Prostate gland (tissue), 2 donors: ENCODE data around the gene PYROXD2. TPM values are rescaled to one million over a fixed set of nuclear protein-coding genes. Genes with fewer than 3 reads are reported as not detected.

Source experiments
- DNase-seq: peaks from one replicate; pipeline ENCODE4 v3.0.0-alpha.2; 2019; ENCODE audit warnings: low spot score
- H3K27ac ChIP-seq, 2 donors: fragments of 200-600 bp; sonication (generic); 2 replicates each; pipeline ENCODE4 v1.5.1; 2017 to 2019
- H3K27me3 ChIP-seq: fragments of 200-600 bp; sonication (generic); replicated peaks from 2 replicates; pipeline ENCODE4 v1.5.1; 2019; ENCODE audit not compliant: insufficient read depth
- H3K36me3 ChIP-seq, 2 donors: fragments of 200-600 bp; sonication (generic); 1 replicate in 1 of 2; 2 replicates in 1 of 2; pipeline versions ENCODE4 v1.5.1 to v1.8.1; 2017 to 2019
- H3K4me1 ChIP-seq: fragments of 200-600 bp; sonication (generic); replicated peaks from 2 replicates; pipeline ENCODE4 v1.5.1; 2019
- H3K4me3 ChIP-seq, 2 donors: fragments of 200-600 bp; sonication (generic); 2 replicates each; pipeline ENCODE4 v1.5.1; 2017 to 2019
- H3K9me3 ChIP-seq: fragments of 200-600 bp; sonication (generic); 2 replicates; pipeline ENCODE4 v1.5.1; 2017
- POLR2A ChIP-seq: fragments of 450-650 bp; IDR thresholded peaks from one replicate; pipeline ENCODE4 v1.6.1; 2016; ENCODE audit warnings: antibody characterized with exemption, mild to moderate bottlenecking
- POLR2AphosphoS5 ChIP-seq: sonication (generic); formaldehyde crosslinking; IDR thresholded peaks from one replicate; pipeline ENCODE4 v1.6.1; 2017; ENCODE audit warnings: antibody characterized with exemption
- WGBS: methylation state at CpG from one replicate; pipeline ENCODE4 v1.1.5; 2018; 5-methylcytosine and 5-hydroxymethylcytosine counted together
- intact Hi-C: fragments of 100-400 bp; cut with DNase I; formaldehyde crosslinking; loops from one replicate; pipeline ENCODE4 v1.14.2; 2022
- total RNA-seq, 2 donors: library from RNA; depleted of rRNA; stranded (reverse); fragments of >200 nt; gene quantifications; one replicate each; pipeline ENCODE4 v1.1.0, GENCODE V29; 2016
- TF ChIP-seq, protein P1 (sequence below), 4 experiments: fragments of 200-600 bp in 2 of 4; fragments of 450-650 bp in 2 of 4; sonication (generic) in 2 of 4; IDR thresholded peaks; 1 replicate in 3 of 4; 2 replicates in 1 of 4; pipeline ENCODE4 v1.5.1; 2016 to 2019; ENCODE audit warnings: antibody characterized with exemption in 4 of 4, mild to moderate bottlenecking in 2 of 4, moderate library complexity in 2 of 4

Gene PYROXD2
- total RNA-seq, 2 donors from 2014 or later = 15.0 to 21.6 TPM

GRCh38 chr10:98416606-98417388, 1.8 kb upstream of the PYROXD2 start:
- WGBS = 89% methylated on average over 18 of the region's 18 CpGs
- Histone ChIP-seq H3K27ac (no peak overlapping the region), H3K27me3 (no peaks in the 10 kb centered on the region), H3K4me1 (no peaks in the 10 kb centered on the region), H3K9me3 (no peaks in the 10 kb centered on the region), H3K4me3 (no peak overlapping the region), H3K36me3 (no peaks in the 10 kb centered on the region)
- intact Hi-C loops = no loop called here
- no peak for DNase-seq
- TF ChIP-seq POLR2AphosphoS5 (no peak), POLR2A (no peak)
- TF ChIP-seq, protein P1, sequence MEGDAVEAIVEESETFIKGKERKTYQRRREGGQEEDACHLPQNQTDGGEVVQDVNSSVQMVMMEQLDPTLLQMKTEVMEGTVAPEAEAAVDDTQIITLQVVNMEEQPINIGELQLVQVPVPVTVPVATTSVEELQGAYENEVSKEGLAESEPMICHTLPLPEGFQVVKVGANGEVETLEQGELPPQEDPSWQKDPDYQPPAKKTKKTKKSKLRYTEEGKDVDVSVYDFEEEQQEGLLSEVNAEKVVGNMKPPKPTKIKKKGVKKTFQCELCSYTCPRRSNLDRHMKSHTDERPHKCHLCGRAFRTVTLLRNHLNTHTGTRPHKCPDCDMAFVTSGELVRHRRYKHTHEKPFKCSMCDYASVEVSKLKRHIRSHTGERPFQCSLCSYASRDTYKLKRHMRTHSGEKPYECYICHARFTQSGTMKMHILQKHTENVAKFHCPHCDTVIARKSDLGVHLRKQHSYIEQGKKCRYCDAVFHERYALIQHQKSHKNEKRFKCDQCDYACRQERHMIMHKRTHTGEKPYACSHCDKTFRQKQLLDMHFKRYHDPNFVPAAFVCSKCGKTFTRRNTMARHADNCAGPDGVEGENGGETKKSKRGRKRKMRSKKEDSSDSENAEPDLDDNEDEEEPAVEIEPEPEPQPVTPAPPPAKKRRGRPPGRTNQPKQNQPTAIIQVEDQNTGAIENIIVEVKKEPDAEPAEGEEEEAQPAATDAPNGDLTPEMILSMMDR (IDR thresholded peaks at IDR 0.05) = no peak

- DNase-seq = no peak
- Histone ChIP-seq H3K4me3 (no peak overlapping the region), H3K4me1 (no peaks in the 10 kb centered on the region), H3K9me3 (no peaks in the 10 kb centered on the region), H3K27ac (peak overlapping the region; percentile 63 to 64), H3K27me3 (no peaks in the 10 kb centered on the region), H3K36me3 (no peaks in the 10 kb centered on the region)
- TF ChIP-seq POLR2AphosphoS5 (no peak), POLR2A (no peak)
- TF ChIP-seq, protein P1 (IDR thresholded peaks at IDR 0.05) = no peak
- intact Hi-C loops = no loop called here
- WGBS = 66% methylated on average over 8 of the region's 8 CpGs
Observed at GRCh38 chr10:98415731-98416119, 743 bp upstream of the PYROXD2 start.

DNA sequence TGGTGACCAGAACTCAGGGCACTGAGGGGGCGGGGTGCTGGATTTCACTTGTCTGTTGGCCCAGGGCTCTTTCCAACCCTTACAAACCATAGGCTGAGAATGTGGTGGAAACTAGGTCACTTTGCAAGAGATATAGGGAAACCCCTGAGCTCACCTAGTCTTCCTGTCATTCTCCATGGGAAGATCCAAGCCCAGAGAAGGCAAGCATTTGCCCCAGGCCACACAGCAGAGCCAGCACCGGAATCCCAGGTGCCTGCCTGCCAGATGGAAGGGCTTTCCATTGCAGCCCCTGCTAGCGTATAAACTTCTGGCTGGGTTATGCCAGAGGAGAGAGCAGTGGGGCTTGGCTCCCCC, 427 bp downstream of the PYROXD2 start:
- no peak for DNase-seq
- Histone ChIP-seq H3K36me3 (no peaks in the 10 kb centered on the region), H3K27ac (peak overlapping the region; percentile 63 to 64), H3K27me3 (no peaks in the 10 kb centered on the region), H3K4me3 (peak overlapping the region; percentile 40 to 47), H3K9me3 (no peaks in the 10 kb centered on the region), H3K4me1 (no peaks in the 10 kb centered on the region)
- intact Hi-C loops = no loop called here
- TF ChIP-seq, protein P1 (IDR thresholded peaks at IDR 0.05) = no peak
- TF ChIP-seq POLR2A = no peak
- no peak for TF ChIP-seq POLR2AphosphoS5
- 23% methylated on average over 3 of the region's 3 CpGs for WGBS

DNA sequence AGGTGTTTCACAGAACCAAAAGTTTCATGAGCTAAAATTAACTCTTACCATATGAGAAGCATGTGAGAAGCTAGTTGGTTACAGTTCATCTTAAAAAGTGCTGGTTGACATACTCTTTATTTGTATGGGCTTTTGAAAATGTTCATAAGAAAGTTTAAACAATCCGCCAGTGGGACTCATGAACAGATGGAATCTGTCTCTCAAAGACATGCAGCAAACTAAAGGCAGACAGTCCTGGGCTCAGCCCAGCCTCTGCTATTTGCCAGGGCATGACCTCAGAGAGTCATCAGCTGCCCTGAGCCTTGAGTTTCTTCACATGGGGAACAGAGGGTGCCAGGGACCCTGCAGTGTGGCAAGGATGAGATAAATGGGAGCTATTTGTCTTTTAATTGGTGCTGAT, 3.2 kb downstream of the PYROXD2 start:
- H3K27me3 ChIP-seq = no peaks in the 10 kb centered on the region
- no peaks in the 10 kb centered on the region for H3K4me1 ChIP-seq
- TF ChIP-seq, protein P1 (IDR thresholded peaks at IDR 0.05) = no peak
- no peak for TF ChIP-seq POLR2AphosphoS5
- TF ChIP-seq POLR2A = no peak
- no peaks in the 10 kb centered on the region for H3K9me3 ChIP-seq
- H3K36me3 ChIP-seq = no peaks in the 10 kb centered on the region
- no peak for DNase-seq
- H3K27ac ChIP-seq = no peak overlapping the region
- intact Hi-C loops = no loop called here
- WGBS = 58% methylated on average over 1 of the region's 1 CpG
- no peak overlapping the region for H3K4me3 ChIP-seq

- intact Hi-C loops = no loop called here
- Histone ChIP-seq H3K4me1 (no peaks in the 10 kb centered on the region), H3K27ac (no peak overlapping the region), H3K9me3 (no peaks in the 10 kb centered on the region), H3K27me3 (no peaks in the 10 kb centered on the region), H3K4me3 (no peak overlapping the region), H3K36me3 (no peaks in the 10 kb centered on the region)
- DNase-seq = no peak
- TF ChIP-seq, protein P1 (IDR thresholded peaks at IDR 0.05) = no peak
- TF ChIP-seq POLR2A (no peak), POLR2AphosphoS5 (no peak)
- WGBS = 85% methylated on average over 11 of the region's 11 CpGs
Observed at GRCh38 chr10:98411166-98411565, 3.8 kb downstream of the PYROXD2 start.
